Dendritic cell treated with granulocyte-macrophage colony-stimulating factor and Interleukin-4, amounts not matched to agents 40 ng/mL and 50 ng/mL, for 4 days (primary cell): ENCODE data around the gene GGTLC1.

Source experiments
- H3K27ac Mint-ChIP-seq: one replicate; pipeline ENCODE4 v1.8.0; 2022; ENCODE audit warnings: mild to moderate bottlenecking, mixed read lengths
- H3K27me3 Mint-ChIP-seq: one replicate; pipeline ENCODE4 v1.8.0; 2022; ENCODE audit warnings: mild to moderate bottlenecking, mixed read lengths
- H3K36me3 Mint-ChIP-seq: one replicate; pipeline ENCODE4 v1.8.0; 2022; ENCODE audit warnings: low read depth, mixed read lengths
- H3K4me1 Mint-ChIP-seq: one replicate; pipeline ENCODE4 v1.8.0; 2022; ENCODE audit warnings: low read depth, mixed read lengths
- H3K4me3 Mint-ChIP-seq: one replicate; pipeline ENCODE4 v1.8.0; 2022; ENCODE audit warnings: mild to moderate bottlenecking, moderate library complexity, mixed read lengths
- H3K9me3 Mint-ChIP-seq: one replicate; pipeline ENCODE4 v1.8.0; 2022; ENCODE audit warnings: mixed read lengths
- intact Hi-C: fragments of 100-400 bp; cut with micrococcal nuclease; formaldehyde crosslinking; loops from one replicate; pipeline ENCODE4 v1.15.0; 2022

Gene GGTLC1

DNA sequence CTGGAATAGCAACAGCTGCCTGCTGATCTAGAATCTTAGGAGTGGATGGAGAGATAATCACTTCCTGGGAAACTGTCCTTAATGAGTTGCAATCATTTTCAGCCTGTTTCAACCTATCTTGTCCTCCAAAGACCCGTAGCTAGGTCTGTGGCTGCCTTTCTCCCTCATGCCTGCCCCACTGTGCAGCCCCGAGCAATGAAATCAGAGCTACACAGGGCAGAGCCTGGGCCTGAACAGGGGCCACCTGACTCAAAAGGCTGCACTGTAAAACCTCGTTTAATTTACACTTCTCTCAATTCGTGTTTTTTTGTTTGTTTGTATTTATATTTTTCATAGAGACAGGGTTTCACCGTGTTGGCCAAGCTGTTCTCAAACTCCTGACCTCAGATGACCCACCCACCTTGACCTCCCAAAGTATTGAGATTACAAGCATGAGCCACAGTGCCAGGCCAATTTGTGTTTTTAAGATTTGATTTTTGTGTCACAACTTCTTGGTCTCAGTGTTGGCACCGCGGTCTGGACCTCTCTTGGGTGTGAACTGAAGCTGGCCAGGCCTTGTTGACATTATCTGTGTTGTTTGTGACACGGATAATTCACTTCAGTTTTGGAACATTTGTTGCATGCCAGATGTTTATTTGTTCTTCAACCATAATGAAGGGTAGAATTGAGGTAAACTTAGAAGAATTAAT lies 21.5 kb downstream of the GGTLC1 start:
- H3K36me3 Mint-ChIP-seq, result no peaks in the 10 kb centered on the region
- H3K4me1 Mint-ChIP-seq, result no peaks in the 10 kb centered on the region
- no peak overlapping the region for H3K4me3 Mint-ChIP-seq
- H3K27ac Mint-ChIP-seq, result no peak overlapping the region
- intact Hi-C loops, result no loop called here
- no peaks in the 10 kb centered on the region for H3K27me3 Mint-ChIP-seq
- H3K9me3 Mint-ChIP-seq, result peaks cover 8% of the 10 kb centered on the region

DNA sequence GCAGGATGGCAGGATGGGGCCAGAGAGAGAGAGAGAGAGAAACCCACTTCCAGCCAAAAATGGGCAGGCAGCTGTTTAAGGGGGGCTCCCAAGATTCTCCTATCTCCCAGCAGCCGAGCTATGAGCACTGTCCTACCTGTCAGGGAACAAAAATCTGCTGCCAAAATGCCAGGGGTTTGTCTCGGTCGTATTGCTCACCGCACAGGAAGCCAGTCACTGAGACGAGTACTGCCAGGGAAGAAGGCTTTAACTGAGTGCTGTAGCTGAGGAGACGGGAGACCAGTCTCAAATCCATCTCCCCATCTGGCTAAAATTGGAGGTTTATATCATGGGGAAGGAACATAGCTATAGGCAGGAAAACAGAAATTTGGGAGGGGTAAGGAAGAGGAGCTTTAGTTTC lies 22.3 kb downstream of the GGTLC1 start:
- H3K27ac Mint-ChIP-seq, result no peak overlapping the region

DNA sequence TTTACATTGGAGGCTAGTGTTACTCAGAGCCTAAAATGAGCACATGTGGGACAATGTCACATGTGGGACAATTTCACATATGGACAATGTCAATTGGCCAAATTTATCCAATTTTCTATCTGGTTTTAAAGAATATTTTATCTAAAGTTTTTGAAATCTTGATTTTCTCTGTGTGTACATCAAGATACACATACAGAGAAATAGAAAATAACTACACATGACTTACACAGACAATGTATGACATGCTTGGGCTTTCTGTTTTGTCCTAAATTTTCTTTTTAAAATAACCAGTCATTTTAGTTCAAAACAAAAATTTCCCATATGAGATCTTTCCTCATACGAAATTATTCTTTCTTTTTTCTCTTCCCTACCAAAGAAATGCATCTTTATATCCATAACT lies 24.6 kb downstream of the GGTLC1 start:
- intact Hi-C loops, result no loop called here
- H3K27me3 Mint-ChIP-seq, result no peaks in the 10 kb centered on the region
- no peaks in the 10 kb centered on the region for H3K36me3 Mint-ChIP-seq
- no peaks in the 10 kb centered on the region for H3K4me1 Mint-ChIP-seq
- no peak overlapping the region for H3K27ac Mint-ChIP-seq
- peaks cover 8% of the 10 kb centered on the region for H3K9me3 Mint-ChIP-seq
- no peak overlapping the region for H3K4me3 Mint-ChIP-seq

More for the DNA sequence above, 22.3 kb downstream of the GGTLC1 start:
- intact Hi-C loops, result no loop called here
- Mint-ChIP-seq H3K36me3 (no peaks in the 10 kb centered on the region), H3K27me3 (no peaks in the 10 kb centered on the region), H3K4me3 (no peak overlapping the region), H3K4me1 (no peaks in the 10 kb centered on the region), H3K9me3 (peaks cover 8% of the 10 kb centered on the region)

DNA sequence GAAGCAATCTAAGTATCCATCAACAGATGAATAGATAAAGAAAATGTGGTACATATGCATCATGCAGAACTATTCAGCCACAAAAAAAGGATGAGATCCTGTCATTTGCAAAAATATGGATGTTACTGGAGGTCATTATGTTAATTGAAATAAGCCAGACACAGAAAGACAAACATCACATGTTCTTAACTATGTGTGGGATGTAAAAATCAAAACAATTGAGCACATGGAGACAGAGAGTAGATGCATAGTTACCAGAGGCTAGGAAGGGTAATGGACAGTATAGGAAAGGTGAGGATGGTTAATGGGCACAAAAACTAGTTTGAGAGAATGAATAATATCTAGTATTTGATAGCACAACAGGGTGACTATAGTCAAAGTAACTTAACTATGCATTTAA lies 26.3 kb downstream of the GGTLC1 start:
- no peak overlapping the region for H3K27ac Mint-ChIP-seq
- H3K9me3 Mint-ChIP-seq, result peaks cover 8% of the 10 kb centered on the region
- intact Hi-C loops, result no loop called here

DNA sequence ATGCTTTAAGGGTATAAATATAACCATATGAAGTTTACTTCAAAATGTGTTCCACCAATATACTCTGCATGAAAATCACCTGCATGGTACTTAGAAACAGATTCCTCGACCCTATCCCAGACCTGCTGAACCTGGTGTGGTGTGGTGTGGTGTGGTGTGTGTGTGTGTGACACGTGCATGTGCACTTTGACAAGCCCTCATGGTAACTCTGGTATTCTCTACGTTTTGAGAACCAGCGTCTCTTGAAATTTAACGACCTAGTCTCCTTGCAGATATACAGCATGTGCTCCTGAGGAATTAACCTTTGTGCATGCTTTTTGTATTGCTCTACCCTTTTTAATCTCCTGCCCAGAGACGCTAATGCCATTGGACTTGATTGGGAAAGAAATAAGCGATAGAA lies 29.5 kb downstream of the GGTLC1 start:
- Mint-ChIP-seq H3K4me1 (no peaks in the 10 kb centered on the region), H3K27me3 (no peaks in the 10 kb centered on the region), H3K36me3 (no peaks in the 10 kb centered on the region), H3K27ac (no peak overlapping the region), H3K9me3 (peaks cover 6% of the 10 kb centered on the region), H3K4me3 (no peak overlapping the region)
- intact Hi-C loops, result no loop called here

More for the DNA sequence above, 26.3 kb downstream of the GGTLC1 start:
- Mint-ChIP-seq H3K27me3 (no peaks in the 10 kb centered on the region), H3K36me3 (no peaks in the 10 kb centered on the region), H3K4me1 (no peaks in the 10 kb centered on the region), H3K4me3 (no peak overlapping the region)

DNA sequence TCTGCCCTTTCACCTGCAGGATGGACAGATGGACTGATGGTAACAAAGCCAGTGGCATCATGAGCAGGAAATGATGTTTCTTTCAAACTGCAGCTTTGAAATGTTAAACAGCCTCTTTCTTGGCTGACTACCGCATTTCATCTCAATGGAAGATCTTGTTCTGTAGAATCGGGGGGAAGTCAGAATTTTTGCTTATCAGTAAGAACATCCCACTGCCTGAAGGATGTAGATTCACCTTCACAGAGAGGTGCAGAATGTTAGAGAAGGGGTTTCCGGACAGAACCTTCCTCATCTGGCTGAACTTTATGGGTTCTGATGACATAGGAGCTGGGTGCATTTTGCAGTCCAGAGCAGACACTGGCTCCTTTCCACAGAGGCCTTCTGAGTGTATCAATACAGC lies 32.7 kb downstream of the GGTLC1 start:
- H3K9me3 Mint-ChIP-seq, result no peaks in the 10 kb centered on the region
- H3K36me3 Mint-ChIP-seq, result no peaks in the 10 kb centered on the region
- no peaks in the 10 kb centered on the region for H3K27me3 Mint-ChIP-seq
- H3K4me3 Mint-ChIP-seq, result no peak overlapping the region
- no peaks in the 10 kb centered on the region for H3K4me1 Mint-ChIP-seq
- H3K27ac Mint-ChIP-seq, result no peak overlapping the region
- intact Hi-C loops, result no loop called here

DNA sequence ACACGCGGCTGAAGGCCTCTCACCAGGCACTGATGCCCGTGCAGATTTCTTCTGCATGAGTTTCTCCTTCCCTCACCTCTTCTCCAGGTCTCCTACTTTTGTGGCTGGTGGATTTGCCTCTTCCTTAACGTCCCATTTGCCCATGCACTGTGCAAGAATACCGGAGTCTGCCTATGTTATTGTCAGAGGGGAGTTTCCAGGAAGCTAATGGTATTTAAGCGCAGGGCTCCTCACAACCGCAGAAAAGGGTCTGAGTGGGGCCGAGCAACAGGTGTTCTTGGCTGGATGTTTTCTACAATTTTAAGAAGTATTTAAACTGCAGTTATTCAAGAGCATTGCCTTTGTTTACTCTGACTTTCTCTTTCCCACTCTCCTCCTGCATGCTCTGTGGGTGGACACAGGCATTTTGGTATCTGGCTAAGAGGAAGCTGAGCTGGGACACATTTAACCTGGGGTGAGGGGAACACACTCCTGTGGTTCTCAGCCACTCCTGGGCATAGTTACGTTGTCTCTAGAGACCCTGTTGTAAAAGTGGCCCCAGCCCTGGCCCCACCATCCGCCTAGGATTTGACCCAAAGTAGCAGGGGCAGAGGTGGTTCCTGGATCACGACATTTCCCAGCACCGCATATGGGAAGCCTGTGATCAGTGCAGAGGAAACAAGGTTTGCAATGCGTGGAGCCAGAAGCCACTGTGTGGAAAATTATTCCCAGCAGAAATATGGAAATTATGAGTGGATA lies 34.4 kb downstream of the GGTLC1 start:
- Mint-ChIP-seq H3K9me3 (no peaks in the 10 kb centered on the region), H3K27ac (no peak overlapping the region), H3K4me3 (no peak overlapping the region), H3K4me1 (no peaks in the 10 kb centered on the region), H3K36me3 (no peaks in the 10 kb centered on the region), H3K27me3 (no peaks in the 10 kb centered on the region)
- intact Hi-C loops, result no loop called here

DNA sequence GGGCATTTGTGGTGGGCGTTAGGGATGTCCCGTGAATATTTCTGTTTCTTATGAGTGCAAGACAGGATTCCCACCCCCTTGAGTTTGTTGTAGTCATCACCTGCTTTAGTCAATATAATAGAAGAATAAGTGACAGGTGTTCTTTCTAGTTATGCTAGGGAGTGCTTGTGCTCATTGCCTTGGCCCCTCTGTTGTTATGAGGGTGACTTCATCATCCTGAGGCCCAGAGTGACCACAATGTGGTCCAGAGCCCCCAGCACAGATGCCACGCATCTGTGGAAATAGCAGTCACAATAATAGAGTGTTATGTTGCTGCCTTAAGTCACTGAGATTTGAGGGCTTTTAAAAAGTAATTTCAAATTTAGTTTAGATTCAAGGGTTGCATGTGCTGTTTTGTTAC lies 42.4 kb downstream of the GGTLC1 start:
- no peak overlapping the region for H3K27ac Mint-ChIP-seq
- H3K4me3 Mint-ChIP-seq, result no peak overlapping the region
- H3K27me3 Mint-ChIP-seq, result no peaks in the 10 kb centered on the region
- H3K4me1 Mint-ChIP-seq, result no peaks in the 10 kb centered on the region
- no peaks in the 10 kb centered on the region for H3K36me3 Mint-ChIP-seq
- intact Hi-C loops, result no loop called here
- H3K9me3 Mint-ChIP-seq, result no peaks in the 10 kb centered on the region

DNA sequence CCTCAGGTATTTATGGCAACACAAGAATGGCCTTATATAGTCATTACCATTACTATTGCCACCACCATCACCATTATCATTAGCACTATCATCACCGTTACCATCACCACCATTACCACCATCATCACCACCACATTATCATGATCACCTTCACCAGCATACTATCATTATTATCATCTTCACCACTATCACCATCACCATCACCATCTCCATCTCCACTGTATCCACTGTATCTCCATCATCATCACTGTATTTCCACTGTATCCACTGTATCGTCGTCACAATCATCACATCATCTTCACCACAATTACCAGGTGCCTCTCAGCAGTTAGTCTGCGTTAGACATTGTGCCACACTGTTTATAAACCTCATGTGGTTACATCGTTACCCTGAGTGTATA lies 45.3 kb downstream of the GGTLC1 start:
- Mint-ChIP-seq H3K4me3 (no peak overlapping the region), H3K4me1 (no peaks in the 10 kb centered on the region), H3K27me3 (no peaks in the 10 kb centered on the region), H3K9me3 (no peaks in the 10 kb centered on the region), H3K36me3 (no peaks in the 10 kb centered on the region), H3K27ac (no peak overlapping the region)
- intact Hi-C loops, result no loop called here

DNA sequence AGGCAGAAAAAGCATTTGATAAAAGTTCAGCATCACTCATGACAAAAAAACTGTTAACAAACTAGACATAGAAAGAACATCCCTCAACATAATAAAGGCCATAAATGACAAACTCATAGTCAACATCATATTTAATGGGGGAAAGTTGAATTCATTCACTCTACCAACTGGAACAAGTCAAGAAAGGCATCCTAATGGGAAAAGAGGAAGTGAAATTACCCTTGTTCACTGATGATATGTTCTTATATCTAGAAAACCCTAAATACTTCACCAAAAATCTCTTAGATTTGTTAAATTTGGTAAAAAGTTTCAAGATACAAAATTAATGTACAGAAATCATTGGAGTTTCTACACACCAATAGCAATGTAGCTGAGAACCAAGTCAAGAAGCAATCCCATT lies 48.9 kb downstream of the GGTLC1 start:
- Mint-ChIP-seq H3K36me3 (no peaks in the 10 kb centered on the region), H3K27me3 (no peaks in the 10 kb centered on the region), H3K9me3 (no peaks in the 10 kb centered on the region), H3K4me3 (no peak overlapping the region), H3K27ac (no peak overlapping the region), H3K4me1 (no peaks in the 10 kb centered on the region)
- intact Hi-C loops, result loop anchor here (5.0 kb wide), 1 partner anchor 978 kb away; no protein-coding TSS in a partner anchor

DNA sequence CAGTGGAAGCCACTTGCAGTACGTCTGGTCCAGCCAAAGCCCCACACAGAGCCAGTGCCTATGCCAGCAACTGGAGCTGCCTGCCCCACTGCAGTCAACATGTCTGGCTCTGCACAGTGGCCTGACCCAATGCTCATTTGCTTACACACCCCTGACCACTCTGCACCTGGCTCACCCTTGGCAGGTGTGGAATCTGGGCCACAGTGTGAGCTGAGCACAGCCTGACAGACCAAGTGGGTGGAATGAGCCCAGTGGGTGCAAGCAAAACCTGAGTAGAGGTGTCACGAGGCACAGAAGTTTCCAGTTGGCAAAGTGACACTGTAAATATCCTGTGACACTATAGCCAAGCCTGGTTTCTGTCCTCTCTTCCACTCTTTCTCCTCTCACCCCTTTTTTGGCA lies 49.5 kb downstream of the GGTLC1 start:
- Mint-ChIP-seq H3K36me3 (no peaks in the 10 kb centered on the region), H3K27me3 (no peaks in the 10 kb centered on the region), H3K4me3 (no peak overlapping the region), H3K4me1 (no peaks in the 10 kb centered on the region), H3K27ac (no peak overlapping the region), H3K9me3 (no peaks in the 10 kb centered on the region)
- intact Hi-C loops, result loop anchor here (5.0 kb wide), 1 partner anchor 978 kb away; no protein-coding TSS in a partner anchor

DNA sequence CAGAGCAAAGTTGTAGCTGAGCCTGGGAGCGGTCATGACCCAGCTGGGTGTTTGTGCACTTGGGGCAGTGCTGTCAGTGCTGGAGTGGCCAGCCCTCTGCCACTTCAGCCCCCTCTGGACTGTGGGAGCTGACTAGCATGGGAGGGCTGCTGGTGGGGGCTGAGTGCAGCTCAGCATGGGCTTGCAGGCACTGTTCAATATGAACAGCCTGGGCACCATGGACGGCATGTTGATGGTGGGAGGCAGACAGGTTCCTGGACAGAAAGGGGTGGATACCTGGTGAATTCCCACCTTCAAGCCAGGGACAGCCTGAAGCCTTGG lies 50.5 kb downstream of the GGTLC1 start:
- Mint-ChIP-seq H3K27me3 (no peaks in the 10 kb centered on the region), H3K27ac (no peak overlapping the region), H3K4me1 (no peaks in the 10 kb centered on the region), H3K36me3 (no peaks in the 10 kb centered on the region), H3K9me3 (no peaks in the 10 kb centered on the region), H3K4me3 (no peak overlapping the region)
- intact Hi-C loops, result loop anchor here (5.0 kb wide), 1 partner anchor 979 kb away; no protein-coding TSS in a partner anchor

DNA sequence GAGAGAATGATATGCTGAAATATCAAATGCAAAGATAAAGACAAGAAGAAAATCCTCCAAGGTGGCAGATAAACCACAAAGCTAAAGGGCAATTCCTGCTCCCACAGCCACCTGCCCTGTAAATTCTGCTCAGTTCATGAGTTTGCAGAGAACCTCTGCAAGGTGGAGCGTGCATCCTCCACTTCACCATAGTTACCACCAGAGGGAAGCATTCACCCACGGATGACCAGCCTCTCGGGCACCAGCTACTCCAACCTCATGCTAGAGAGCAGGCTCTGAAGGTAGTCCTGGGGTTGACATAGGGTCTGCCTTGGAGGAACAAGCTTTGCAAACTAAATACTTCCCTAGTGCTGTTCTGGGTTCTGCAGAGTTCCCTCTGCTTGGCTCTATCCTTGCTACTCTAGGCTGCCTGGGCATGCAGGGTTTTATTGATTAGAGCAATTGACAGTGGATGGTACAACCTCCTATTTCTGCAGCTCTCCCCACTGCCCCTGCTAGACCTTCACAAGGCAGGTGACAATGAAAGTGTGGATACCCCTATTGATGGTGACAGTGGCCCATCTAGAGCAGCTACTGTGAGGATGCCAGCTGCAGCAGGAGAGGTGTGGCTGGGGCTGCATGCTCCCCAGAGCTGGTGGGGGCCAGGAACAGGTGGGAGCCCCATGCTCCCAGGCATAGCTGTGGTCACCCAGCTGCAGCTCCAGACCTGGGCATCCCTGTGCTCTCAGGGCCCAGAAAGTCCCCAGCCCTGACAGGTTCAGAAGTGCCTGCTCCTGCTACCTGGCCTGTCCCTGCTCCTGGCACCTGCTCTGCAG lies 51.1 kb downstream of the GGTLC1 start:
- no peak overlapping the region for H3K27ac Mint-ChIP-seq
- H3K9me3 Mint-ChIP-seq, result no peaks in the 10 kb centered on the region
- H3K27me3 Mint-ChIP-seq, result no peaks in the 10 kb centered on the region
- H3K36me3 Mint-ChIP-seq, result no peaks in the 10 kb centered on the region
- H3K4me3 Mint-ChIP-seq, result no peak overlapping the region
- no peaks in the 10 kb centered on the region for H3K4me1 Mint-ChIP-seq
- intact Hi-C loops, result loop anchor here (5.0 kb wide), 1 partner anchor 980 kb away; no protein-coding TSS in a partner anchor
